ENCODE results near the gene PABPC4L.
"Not testable (repeated sequence)": the region's sequence is repeated elsewhere in the genome, so short reads cannot be mapped to it uniquely, and the experiment has no call there.

PABPC4L gene

DNA sequence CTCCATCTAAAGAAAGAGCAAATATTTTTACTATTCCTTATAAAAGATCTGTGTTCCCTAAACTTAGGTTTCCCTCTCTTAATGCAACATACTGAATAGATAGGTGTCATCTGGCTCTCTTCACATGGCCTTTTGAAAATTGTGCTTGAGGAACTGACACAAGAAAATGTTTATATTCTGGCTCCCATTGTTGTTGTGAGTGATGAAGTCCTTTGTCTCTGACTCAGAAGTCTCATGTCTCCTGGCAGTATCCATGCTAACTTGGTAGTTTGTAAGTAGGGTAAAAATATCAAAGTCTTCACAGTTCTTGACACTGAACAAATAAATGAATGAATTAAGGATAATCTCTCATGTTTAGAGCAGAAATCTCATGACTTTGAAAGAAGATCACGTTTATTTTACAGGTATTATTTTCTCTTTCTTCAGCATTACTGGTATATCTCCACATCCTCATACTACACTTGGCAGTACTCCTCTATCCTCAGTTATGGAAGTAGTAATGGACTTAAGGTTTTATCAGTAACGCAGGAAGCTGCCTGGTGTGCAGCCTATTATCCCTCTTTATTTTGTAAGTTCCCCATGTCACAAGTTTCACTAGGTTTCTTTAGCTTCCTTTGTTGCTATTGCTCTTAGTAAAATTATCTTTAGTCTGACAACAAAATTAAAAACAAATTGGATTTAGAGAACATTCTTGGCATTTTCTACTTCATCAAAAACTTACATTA is 14.2 kb upstream of the PABPC4L start:
- TF ChIP-seq, protein P1, sequence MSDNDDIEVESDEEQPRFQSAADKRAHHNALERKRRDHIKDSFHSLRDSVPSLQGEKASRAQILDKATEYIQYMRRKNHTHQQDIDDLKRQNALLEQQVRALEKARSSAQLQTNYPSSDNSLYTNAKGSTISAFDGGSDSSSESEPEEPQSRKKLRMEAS (IDR thresholded peaks at IDR 0.05; ENCODE audit: low read depth, low read length): no peak
- TF ChIP-seq POLR2A (IDR thresholded peaks at IDR 0.05; ENCODE audit: extremely low read depth, insufficient read length) (no peak), CTCF (IDR thresholded peaks at IDR 0.05; ENCODE audit: low read depth, low read length) (no peak), MYC (IDR thresholded peaks at IDR 0.05; ENCODE audit: low read depth, low read length) (no peak)
- H3K4me3 ChIP-seq (ENCODE audit: low read depth, low read length): no peak overlapping the region
- DNase-seq (ENCODE audit: low read depth): no peak

GRCh38 chr4:134207955-134208354 is 6.4 kb upstream of the PABPC4L start:
- not testable (repeated sequence) for H3K4me3 ChIP-seq (ENCODE audit: low read depth, low read length); DNase-seq (ENCODE audit: low read depth)

GRCh38 chr4:134202166-134202956 is 772 bp upstream of the PABPC4L start:
- no peak for DNase-seq (ENCODE audit: low read depth)
- no peak for TF ChIP-seq POLR2A (IDR thresholded peaks at IDR 0.05; ENCODE audit: extremely low read depth, insufficient read length)
- H3K4me3 ChIP-seq (ENCODE audit: low read depth, low read length): no peak overlapping the region

DNA sequence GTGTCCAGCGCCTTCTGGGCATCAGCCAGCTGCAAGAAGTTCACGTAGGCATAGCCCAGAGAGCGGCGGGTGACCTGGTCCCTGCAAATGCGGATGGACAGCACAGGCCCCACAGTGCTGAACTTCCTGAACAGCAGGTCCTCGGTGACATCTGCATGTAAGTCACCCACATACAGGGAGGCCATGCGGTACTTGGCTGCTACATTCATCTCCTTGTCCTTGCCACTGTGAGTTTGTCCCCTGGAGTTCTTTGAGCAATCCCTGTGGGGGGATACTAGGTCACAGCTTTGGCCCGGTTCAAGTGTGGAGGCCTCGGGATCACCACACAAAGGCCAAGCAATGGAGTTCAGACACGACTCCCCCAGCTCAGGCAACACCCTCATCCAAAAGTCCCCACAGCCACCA is 776 bp downstream of the PABPC4L start:
- TF ChIP-seq MYC (IDR thresholded peaks at IDR 0.05; ENCODE audit: low read depth, low read length) (no peak), CTCF (IDR thresholded peaks at IDR 0.05; ENCODE audit: low read depth, low read length) (no peak), POLR2A (IDR thresholded peaks at IDR 0.05; ENCODE audit: extremely low read depth, insufficient read length) (no peak)
- TF ChIP-seq, protein P1 (IDR thresholded peaks at IDR 0.05; ENCODE audit: low read depth, low read length): no peak
- no peak for DNase-seq (ENCODE audit: low read depth)
- H3K4me3 ChIP-seq (ENCODE audit: low read depth, low read length): no peak overlapping the region

DNA sequence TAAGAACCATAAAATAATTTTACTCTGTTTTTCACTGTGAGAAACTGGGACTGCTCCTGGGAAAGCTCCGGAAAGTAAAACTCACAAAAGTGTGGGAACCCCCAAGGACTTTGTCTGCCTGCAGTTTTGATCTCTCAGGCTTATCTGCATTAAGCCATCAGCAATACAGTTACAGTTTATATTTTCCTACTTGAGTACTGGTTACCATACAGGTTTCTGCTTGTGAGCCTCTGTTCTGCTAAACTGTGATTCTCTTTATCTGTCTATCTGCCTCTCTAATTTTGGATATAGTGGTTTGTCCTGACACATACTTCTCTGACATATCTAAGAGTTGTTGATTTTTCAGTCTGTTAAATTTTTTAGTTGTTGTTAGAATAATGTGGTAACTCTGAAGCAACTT is 11.6 kb downstream of the PABPC4L start:
- H3K4me3 ChIP-seq (ENCODE audit: low read depth, low read length): no peak overlapping the region
- DNase-seq (ENCODE audit: low read depth): no peak
- TF ChIP-seq CTCF (IDR thresholded peaks at IDR 0.05; ENCODE audit: low read depth, low read length): no peak
- no peak for TF ChIP-seq POLR2A (IDR thresholded peaks at IDR 0.05; ENCODE audit: extremely low read depth, insufficient read length)
- no peak for TF ChIP-seq MYC (IDR thresholded peaks at IDR 0.05; ENCODE audit: low read depth, low read length)
- TF ChIP-seq, protein P1 (IDR thresholded peaks at IDR 0.05; ENCODE audit: low read depth, low read length): no peak

GRCh38 chr4:134189480-134189879 is 12.1 kb downstream of the PABPC4L start:
- TF ChIP-seq, protein P1 (IDR thresholded peaks at IDR 0.05; ENCODE audit: low read depth, low read length): no peak
- no peak overlapping the region for H3K4me3 ChIP-seq (ENCODE audit: low read depth, low read length)
- no peak for DNase-seq (ENCODE audit: low read depth)

DNA sequence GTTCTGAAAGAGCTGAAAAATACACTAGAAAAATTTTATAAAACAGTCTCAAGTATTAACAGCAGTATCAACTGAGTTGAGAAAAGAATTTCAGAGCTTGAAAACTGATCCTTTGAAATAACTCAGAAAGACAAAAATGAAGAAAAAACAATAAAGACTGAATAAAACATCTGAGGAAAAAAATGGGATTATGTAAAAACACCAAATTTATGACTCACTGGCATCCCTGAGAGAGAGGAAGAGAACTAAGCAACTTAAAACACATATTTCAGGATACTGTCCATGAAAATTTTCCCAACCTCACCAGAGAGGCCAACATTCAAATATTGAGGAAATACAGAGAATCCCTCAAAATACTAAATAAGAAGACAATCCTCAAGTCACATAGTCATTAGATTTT is 22.9 kb downstream of the PABPC4L start:
- no peak for DNase-seq (ENCODE audit: low read depth)
- TF ChIP-seq POLR2A (IDR thresholded peaks at IDR 0.05; ENCODE audit: extremely low read depth, insufficient read length) (no peak), CTCF (IDR thresholded peaks at IDR 0.05; ENCODE audit: low read depth, low read length) (no peak), MYC (IDR thresholded peaks at IDR 0.05; ENCODE audit: low read depth, low read length) (no peak)
- TF ChIP-seq, protein P1 (IDR thresholded peaks at IDR 0.05; ENCODE audit: low read depth, low read length): no peak
- no peak overlapping the region for H3K4me3 ChIP-seq (ENCODE audit: low read depth, low read length)

Measured in NB4 (cell line).